Prostate gland (tissue), 2 donors: ENCODE results near the gene SARDH. TPM values are rescaled to one million over a fixed set of nuclear protein-coding genes. Genes with fewer than 3 reads are reported as not detected.

Experiments used
- DNase-seq: peaks from one replicate; pipeline ENCODE4 v3.0.0-alpha.2; 2019; ENCODE audit warnings: low spot score
- H3K27ac ChIP-seq, 2 donors: fragments of 200-600 bp; sonication (generic); 2 replicates each; pipeline ENCODE4 v1.5.1; 2017 to 2019
- H3K27me3 ChIP-seq: fragments of 200-600 bp; sonication (generic); replicated peaks from 2 replicates; pipeline ENCODE4 v1.5.1; 2019; ENCODE audit not compliant: insufficient read depth
- H3K36me3 ChIP-seq, 2 donors: fragments of 200-600 bp; sonication (generic); 1 replicate in 1 of 2; 2 replicates in 1 of 2; pipeline versions ENCODE4 v1.5.1 to v1.8.1; 2017 to 2019
- H3K4me1 ChIP-seq: fragments of 200-600 bp; sonication (generic); replicated peaks from 2 replicates; pipeline ENCODE4 v1.5.1; 2019
- H3K4me3 ChIP-seq, 2 donors: fragments of 200-600 bp; sonication (generic); 2 replicates each; pipeline ENCODE4 v1.5.1; 2017 to 2019
- H3K9me3 ChIP-seq: fragments of 200-600 bp; sonication (generic); 2 replicates; pipeline ENCODE4 v1.5.1; 2017
- POLR2A ChIP-seq: fragments of 450-650 bp; IDR thresholded peaks from one replicate; pipeline ENCODE4 v1.6.1; 2016; ENCODE audit warnings: antibody characterized with exemption, mild to moderate bottlenecking
- POLR2AphosphoS5 ChIP-seq: sonication (generic); formaldehyde crosslinking; IDR thresholded peaks from one replicate; pipeline ENCODE4 v1.6.1; 2017; ENCODE audit warnings: antibody characterized with exemption
- WGBS: methylation state at CpG from one replicate; pipeline ENCODE4 v1.1.5; 2018; 5-methylcytosine and 5-hydroxymethylcytosine counted together
- intact Hi-C: fragments of 100-400 bp; cut with DNase I; formaldehyde crosslinking; loops from one replicate; pipeline ENCODE4 v1.14.2; 2022
- total RNA-seq, 2 donors: library from RNA; depleted of rRNA; stranded (reverse); fragments of >200 nt; gene quantifications; one replicate each; pipeline ENCODE4 v1.1.0, GENCODE V29; 2016
- TF ChIP-seq, protein P1 (sequence below), 4 experiments: fragments of 200-600 bp in 2 of 4; fragments of 450-650 bp in 2 of 4; sonication (generic) in 2 of 4; IDR thresholded peaks; 1 replicate in 3 of 4; 2 replicates in 1 of 4; pipeline ENCODE4 v1.5.1; 2016 to 2019; ENCODE audit warnings: antibody characterized with exemption in 4 of 4, mild to moderate bottlenecking in 2 of 4, moderate library complexity in 2 of 4

The SARDH gene
- total RNA-seq, 2 donors from 2014 or later, result 6.7 to 7.2 TPM

DNA sequence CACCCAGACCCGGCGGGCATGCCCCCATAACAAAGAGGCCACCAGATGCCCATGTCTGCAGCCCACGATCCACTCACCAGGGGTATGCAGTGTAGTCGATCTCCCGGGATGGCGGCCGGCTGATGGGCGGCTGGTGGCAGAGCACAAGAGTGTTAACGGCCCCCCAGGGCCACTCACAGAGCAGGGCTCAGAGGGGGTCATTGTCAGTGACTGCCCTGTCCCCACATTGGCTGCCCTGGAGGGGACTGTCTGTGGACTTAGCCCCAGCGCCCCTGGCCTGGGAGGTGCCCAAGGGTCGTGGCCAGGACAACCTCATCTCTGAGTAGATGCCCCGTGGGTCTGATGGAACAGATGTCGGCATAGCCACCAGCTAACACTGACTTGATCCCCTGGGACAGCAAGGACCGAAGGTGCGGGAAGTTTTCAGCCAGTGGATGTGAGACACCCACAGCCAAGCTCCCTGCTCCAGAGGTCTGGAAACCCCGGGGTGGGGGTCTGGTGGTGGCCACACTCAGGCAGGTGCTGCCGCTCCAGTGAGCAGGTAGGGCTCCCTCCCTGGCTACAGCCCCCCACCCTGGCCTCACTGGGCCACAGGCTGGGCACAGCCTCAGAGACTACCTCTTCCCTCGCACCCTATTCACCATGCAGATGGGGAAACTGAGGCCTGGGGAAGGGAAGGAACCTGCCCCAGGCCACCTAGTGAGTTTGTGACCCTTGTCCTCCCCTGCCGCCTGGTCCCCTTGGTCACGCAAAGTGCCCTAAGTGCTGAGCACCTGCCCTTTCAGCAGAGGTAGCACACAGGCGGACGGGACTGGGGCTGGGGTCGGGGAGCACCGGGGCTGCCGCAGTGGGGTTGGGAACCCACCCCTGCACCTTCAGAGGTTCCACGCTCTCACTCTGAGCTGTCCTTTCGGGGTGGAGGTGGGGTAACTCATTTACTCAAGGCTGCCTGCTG, 38.1 kb upstream of the SARDH start:
- no peak overlapping the region for H3K27ac ChIP-seq
- no peak overlapping the region for H3K4me3 ChIP-seq
- TF ChIP-seq POLR2AphosphoS5 (no peak), POLR2A (no peak)
- TF ChIP-seq, protein P1, sequence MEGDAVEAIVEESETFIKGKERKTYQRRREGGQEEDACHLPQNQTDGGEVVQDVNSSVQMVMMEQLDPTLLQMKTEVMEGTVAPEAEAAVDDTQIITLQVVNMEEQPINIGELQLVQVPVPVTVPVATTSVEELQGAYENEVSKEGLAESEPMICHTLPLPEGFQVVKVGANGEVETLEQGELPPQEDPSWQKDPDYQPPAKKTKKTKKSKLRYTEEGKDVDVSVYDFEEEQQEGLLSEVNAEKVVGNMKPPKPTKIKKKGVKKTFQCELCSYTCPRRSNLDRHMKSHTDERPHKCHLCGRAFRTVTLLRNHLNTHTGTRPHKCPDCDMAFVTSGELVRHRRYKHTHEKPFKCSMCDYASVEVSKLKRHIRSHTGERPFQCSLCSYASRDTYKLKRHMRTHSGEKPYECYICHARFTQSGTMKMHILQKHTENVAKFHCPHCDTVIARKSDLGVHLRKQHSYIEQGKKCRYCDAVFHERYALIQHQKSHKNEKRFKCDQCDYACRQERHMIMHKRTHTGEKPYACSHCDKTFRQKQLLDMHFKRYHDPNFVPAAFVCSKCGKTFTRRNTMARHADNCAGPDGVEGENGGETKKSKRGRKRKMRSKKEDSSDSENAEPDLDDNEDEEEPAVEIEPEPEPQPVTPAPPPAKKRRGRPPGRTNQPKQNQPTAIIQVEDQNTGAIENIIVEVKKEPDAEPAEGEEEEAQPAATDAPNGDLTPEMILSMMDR (IDR thresholded peaks at IDR 0.05), result no peak
- DNase-seq, result no peak
- WGBS, result 98% methylated on average over 25 of the region's 27 CpGs
- H3K9me3 ChIP-seq, result no peaks in the 10 kb centered on the region
- peaks cover 3 to 9% of the 10 kb centered on the region in 2 donors for H3K36me3 ChIP-seq
- intact Hi-C loops, result no loop called here
- no peaks in the 10 kb centered on the region for H3K27me3 ChIP-seq
- no peaks in the 10 kb centered on the region for H3K4me1 ChIP-seq

DNA sequence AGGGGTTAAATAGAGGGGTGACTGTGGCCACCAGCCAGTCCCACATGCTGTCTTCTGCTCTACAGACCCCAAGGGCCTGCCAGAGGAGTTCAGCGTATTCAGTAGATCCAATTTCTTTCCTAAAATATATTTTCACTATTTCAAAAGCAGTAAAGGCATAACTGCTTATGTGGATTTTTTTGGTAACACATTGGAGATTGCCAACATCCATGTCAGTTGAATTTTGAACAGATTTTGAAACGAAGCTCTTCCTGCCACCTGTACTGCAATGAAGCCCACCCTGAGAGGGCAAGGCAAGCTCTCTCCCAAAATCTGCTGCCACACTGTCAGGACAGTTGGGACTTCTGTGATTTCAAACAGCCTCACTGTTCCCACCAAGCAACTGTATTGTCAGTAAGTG, 37.1 kb upstream of the SARDH start:
- TF ChIP-seq POLR2AphosphoS5 (no peak), POLR2A (no peak)
- TF ChIP-seq, protein P1 (IDR thresholded peaks at IDR 0.05), result no peak
- DNase-seq, result no peak
- WGBS, result 98% methylated on average over 2 of the region's 2 CpGs
- Histone ChIP-seq H3K4me1 (no peaks in the 10 kb centered on the region), H3K4me3 (no peak overlapping the region), H3K9me3 (no peaks in the 10 kb centered on the region), H3K27ac (no peak overlapping the region), H3K27me3 (no peaks in the 10 kb centered on the region), H3K36me3 (peaks cover 3 to 9% of the 10 kb centered on the region in 2 donors)
- intact Hi-C loops, result no loop called here

- Histone ChIP-seq H3K4me3 (no peak overlapping the region), H3K27ac (no peak overlapping the region), H3K27me3 (no peaks in the 10 kb centered on the region), H3K4me1 (no peaks in the 10 kb centered on the region), H3K9me3 (no peaks in the 10 kb centered on the region), H3K36me3 (peaks cover 3 to 9% of the 10 kb centered on the region in 2 donors)
- no peak for DNase-seq
- TF ChIP-seq, protein P1 (IDR thresholded peaks at IDR 0.05), result no peak
- over 99% methylated on average over 16 of the region's 16 CpGs for WGBS
- intact Hi-C loops, result no loop called here
Measured at GRCh38 chr9:133774799-133775198, 36.6 kb upstream of the SARDH start.

GRCh38 chr9:133773889-133774655, 35.9 kb upstream of the SARDH start:
- no peak overlapping the region for H3K27ac ChIP-seq
- H3K27me3 ChIP-seq, result no peaks in the 10 kb centered on the region
- 98% methylated on average over 9 of the region's 9 CpGs for WGBS
- H3K4me3 ChIP-seq, result no peak overlapping the region
- no peak for TF ChIP-seq POLR2A
- TF ChIP-seq POLR2AphosphoS5, result no peak
- TF ChIP-seq, protein P1 (IDR thresholded peaks at IDR 0.05), result no peak
- no peaks in the 10 kb centered on the region for H3K4me1 ChIP-seq
- no peak for DNase-seq
- H3K36me3 ChIP-seq, result peaks cover 3 to 4% of the 10 kb centered on the region in 2 donors
- no peaks in the 10 kb centered on the region for H3K9me3 ChIP-seq
- intact Hi-C loops, result no loop called here
